Cardiac muscle cell (in vitro differentiated cells and primary cell): ENCODE measurements around the gene CDC42EP5. TPM values are rescaled to one million over a fixed set of nuclear protein-coding genes. Genes with fewer than 3 reads are reported as not detected.

ENCODE experiments used
- DNase-seq, 2 donors: peaks; one replicate each; pipeline versions ENCODE4 v3.0.0 to v3.0.0-alpha.2; 2010 to 2017; ENCODE audit warnings: low read depth in 1 of 2, low spot score in 1 of 2
- H3K27ac ChIP-seq: fragments of 200-600 bp; sonication (generic); 2 replicates; pipeline ENCODE4 v1.5.1; 2016
- H3K27me3 ChIP-seq: fragments of 200-600 bp; sonication (generic); 2 replicates; pipeline ENCODE4 v1.6.0; 2016; ENCODE audit warnings: control low read depth
- H3K36me3 ChIP-seq: fragments of 200-600 bp; sonication (generic); 2 replicates; pipeline ENCODE4 v1.5.1; 2016; ENCODE audit warnings: control low read depth
- H3K4me1 ChIP-seq: fragments of 200-600 bp; sonication (generic); 2 replicates; pipeline ENCODE4 v1.8.1; 2017; ENCODE audit warnings: low read depth, mild to moderate bottlenecking, mixed run types
- H3K4me3 ChIP-seq: fragments of 200-600 bp; sonication (generic); 2 replicates; pipeline ENCODE4 v1.5.1; 2016; ENCODE audit warnings: mild to moderate bottlenecking
- H3K9me3 ChIP-seq: fragments of 200-600 bp; sonication (generic); 2 replicates; pipeline ENCODE4 v1.5.1; 2017; ENCODE audit warnings: low read depth, mild to moderate bottlenecking, control low read depth
- polyA plus RNA-seq: library from polyadenylated mRNA; unstranded; fragments of >200 nt; fragmentation: Nextera tagmentation; extraction: Ambion mirVana; gene quantifications from 2 replicates; pipeline ENCODE4 v1.2.1, GENCODE V29; 2016
- total RNA-seq: library from RNA; depleted of rRNA; stranded (reverse); fragments of >200 nt; gene quantifications from 2 replicates; pipeline ENCODE4 v1.2.3, GENCODE V29; 2016
- TF ChIP-seq, protein P1 (sequence below): IDR thresholded peaks from 2 replicates; pipeline ENCODE4 v1.5.1; 2012; ENCODE audit warnings: low read depth, mild to moderate bottlenecking, low read length

CDC42EP5 gene
- total and polyA plus RNA-seq, 2 experiments from 2014 or later: 28.2 to 46.6 TPM

DNA sequence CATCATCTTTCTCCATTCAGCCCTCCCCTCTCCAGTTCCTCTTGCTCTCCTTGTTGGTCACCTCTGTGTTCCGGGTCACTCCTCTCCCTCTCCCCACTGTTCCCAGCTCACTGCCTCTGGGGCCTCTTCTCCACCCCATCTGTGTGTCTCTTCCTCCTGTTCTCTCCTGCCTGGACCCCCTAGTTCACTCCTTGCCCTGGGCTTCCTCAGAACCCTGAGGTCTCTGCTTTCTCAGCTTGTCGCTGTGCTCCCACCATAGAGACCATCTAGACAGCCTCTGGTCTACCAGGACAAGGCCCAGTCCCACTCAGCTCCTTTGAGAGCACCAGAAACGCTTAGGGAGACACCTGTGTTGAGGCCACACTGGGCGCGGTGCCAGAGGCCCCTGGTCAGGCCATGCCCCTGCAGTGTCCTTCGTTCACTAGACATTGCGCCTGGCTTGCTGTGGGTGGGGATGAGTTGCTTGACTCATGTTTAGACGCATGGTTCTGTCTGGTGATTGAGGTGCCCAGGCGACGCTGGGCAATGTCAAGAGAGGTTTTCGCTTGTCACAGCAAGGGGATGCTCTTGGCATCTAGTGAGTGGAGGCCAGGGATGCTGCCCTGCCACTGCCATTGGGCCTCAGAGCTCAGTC lies 14.3 kb downstream of the CDC42EP5 start:
- Histone ChIP-seq H3K4me1 (no peaks in the 10 kb centered on the region), H3K9me3 (no peaks in the 10 kb centered on the region), H3K36me3 (peaks cover 60% of the 10 kb centered on the region), H3K27ac (no peak overlapping the region), H3K4me3 (no peak overlapping the region), H3K27me3 (no peaks in the 10 kb centered on the region)
- TF ChIP-seq, protein P1, sequence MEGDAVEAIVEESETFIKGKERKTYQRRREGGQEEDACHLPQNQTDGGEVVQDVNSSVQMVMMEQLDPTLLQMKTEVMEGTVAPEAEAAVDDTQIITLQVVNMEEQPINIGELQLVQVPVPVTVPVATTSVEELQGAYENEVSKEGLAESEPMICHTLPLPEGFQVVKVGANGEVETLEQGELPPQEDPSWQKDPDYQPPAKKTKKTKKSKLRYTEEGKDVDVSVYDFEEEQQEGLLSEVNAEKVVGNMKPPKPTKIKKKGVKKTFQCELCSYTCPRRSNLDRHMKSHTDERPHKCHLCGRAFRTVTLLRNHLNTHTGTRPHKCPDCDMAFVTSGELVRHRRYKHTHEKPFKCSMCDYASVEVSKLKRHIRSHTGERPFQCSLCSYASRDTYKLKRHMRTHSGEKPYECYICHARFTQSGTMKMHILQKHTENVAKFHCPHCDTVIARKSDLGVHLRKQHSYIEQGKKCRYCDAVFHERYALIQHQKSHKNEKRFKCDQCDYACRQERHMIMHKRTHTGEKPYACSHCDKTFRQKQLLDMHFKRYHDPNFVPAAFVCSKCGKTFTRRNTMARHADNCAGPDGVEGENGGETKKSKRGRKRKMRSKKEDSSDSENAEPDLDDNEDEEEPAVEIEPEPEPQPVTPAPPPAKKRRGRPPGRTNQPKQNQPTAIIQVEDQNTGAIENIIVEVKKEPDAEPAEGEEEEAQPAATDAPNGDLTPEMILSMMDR: no peak
- DNase-seq: no peak

DNA sequence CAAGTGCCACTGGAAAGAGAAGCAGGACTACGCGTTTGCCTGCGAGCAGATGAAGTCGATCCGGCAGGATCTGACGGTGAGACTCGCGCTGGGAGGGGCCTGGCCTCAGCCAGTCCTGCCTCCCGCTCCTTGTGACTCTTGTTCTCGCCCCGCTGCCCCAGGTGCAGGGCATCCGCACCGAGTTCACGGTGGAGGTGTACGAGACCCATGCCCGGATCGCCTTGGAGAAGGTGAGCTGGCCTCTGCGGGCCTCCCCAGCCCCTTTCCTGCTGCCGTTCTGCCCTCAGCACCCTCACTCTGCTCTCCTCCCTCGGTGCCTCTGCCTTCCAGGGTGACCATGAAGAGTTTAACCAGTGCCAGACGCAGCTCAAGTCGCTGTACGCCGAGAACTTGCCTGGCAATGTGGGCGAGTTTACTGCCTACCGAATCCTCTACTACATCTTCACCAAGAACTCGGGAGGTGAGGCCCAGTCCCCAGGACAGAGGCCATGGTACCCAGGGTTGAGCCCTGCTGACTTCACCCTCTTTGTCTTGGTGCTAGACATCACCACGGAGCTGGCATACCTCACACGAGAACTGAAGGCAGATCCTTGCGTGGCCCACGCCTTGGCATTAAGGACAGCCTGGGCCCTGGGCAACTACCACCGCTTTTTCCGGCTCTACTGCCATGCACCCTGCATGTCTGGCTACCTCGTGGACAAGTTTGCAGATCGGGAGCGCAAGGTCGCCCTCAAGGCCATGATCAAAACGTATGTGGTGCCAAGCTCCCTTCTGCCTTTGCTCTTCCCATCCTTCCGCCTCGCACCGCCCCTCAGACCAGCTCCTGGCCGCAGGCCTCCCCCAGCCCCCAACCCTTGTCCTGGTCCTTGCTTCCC lies 15.1 kb downstream of the CDC42EP5 start:
- DNase-seq: no peak
- TF ChIP-seq, protein P1: no peak

DNA sequence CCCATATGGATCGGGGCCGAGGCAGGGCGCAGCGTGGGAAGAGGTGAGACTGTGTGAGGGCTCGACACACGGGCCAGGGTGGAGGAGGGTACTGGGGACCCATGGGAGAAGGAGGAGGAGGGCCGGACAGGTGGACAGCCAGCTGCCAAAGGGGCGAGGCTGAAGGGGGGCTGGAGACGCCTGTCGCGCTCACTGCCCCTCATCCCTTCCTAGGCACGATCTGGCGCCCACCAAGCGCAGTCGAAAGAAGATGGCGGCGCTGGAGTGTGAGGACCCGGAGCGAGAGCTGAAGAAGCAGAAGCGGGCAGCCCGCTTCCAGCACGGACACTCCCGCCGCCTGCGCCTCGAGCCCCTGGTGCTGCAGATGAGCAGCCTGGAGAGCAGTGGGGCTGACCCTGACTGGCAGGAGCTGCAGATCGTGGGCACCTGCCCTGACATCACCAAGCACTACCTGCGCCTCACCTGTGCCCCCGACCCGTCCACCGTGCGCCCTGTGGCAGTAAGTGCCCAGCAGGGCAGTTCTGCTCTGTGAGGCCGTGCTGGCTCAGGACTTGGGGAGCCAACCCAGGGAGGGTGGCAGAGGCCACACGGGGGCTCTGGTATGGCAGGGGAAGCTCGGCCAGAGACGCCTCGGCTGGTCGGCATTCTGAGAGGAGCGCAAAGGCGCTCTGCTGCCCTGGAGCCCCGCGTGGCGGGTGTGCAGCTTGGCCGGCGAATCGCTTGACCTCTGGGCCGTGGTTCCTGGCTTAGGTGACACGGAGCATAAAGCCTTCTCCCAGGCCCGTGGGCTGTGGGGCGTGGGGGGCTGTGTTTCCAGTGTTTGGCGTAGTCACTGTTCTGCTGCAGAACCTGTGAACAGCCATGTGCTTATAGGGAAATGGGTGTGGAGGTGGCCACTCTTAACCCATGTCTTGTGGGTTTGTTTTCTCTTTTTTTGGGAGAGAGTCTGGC lies 16.4 kb downstream of the CDC42EP5 start:
- TF ChIP-seq, protein P1: no peak
- Histone ChIP-seq H3K27me3 (no peaks in the 10 kb centered on the region), H3K4me1 (no peaks in the 10 kb centered on the region), H3K9me3 (no peaks in the 10 kb centered on the region), H3K4me3 (no peak overlapping the region), H3K27ac (no peak overlapping the region), H3K36me3 (peaks cover 78% of the 10 kb centered on the region)
- no peak for DNase-seq

More for the DNA sequence above, 15.1 kb downstream of the CDC42EP5 start:
- Histone ChIP-seq H3K9me3 (no peaks in the 10 kb centered on the region), H3K4me3 (no peak overlapping the region), H3K4me1 (no peaks in the 10 kb centered on the region), H3K36me3 (peaks cover 68% of the 10 kb centered on the region), H3K27me3 (no peaks in the 10 kb centered on the region), H3K27ac (no peak overlapping the region)

DNA sequence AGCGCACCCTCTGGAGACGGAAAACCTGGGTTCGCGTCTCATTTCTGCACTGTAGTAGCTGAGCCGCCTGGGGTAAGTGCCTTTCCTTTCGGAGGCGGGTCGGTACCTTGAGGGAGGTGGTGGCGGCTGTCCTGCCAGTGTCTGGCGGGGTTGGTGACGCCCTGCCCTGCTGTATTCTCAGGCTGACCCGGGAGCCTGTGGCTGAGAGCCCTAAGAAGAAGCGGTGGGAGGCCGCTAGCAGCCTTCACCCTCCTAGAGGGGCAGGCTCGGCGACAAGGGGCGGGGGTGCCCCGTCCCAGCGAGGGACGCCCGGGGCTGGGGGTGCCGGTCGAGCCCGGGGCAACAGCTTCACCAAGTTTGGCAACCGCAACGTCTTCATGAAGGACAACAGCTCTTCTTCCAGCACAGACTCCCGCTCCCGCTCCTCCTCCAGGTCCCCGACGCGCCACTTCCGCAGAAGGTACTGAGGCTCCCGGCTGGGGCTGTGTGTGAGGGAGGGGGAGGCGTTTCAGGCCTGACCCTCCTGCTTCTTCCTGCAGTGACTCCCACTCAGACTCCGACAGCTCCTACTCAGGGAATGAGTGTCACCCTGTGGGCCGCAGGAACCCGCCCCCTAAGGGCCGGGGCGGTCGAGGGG lies 17.2 kb downstream of the CDC42EP5 start:
- Histone ChIP-seq H3K9me3 (no peaks in the 10 kb centered on the region), H3K36me3 (peaks cover 80% of the 10 kb centered on the region), H3K4me1 (no peaks in the 10 kb centered on the region), H3K27me3 (no peaks in the 10 kb centered on the region), H3K27ac (no peak overlapping the region), H3K4me3 (no peak overlapping the region)
- TF ChIP-seq, protein P1: no peak
- no peak for DNase-seq
